K562 (cell line): ENCODE results near the gene SCN5A. TPM values are rescaled to one million over a fixed set of nuclear protein-coding genes. Genes with fewer than 3 reads are reported as not detected.

Experiments
- ATAC-seq: fragments of 200-7000 bp; cut with Tn5 transposase; 3 replicates; pipeline ENCODE4 v1.9.1; 2020; ENCODE audit warnings: moderate library complexity
- BruUV-seq: library from RNA; stranded (reverse); fragments of 400-500 nt; replicated peaks from 2 replicates; lab custom pipeline; 2021; lab: Mats Ljungman, UMichigan
- CTCF ChIA-PET: fragments of 300-600 bp; formaldehyde crosslinking; extraction: SDS; loops from one replicate; lab custom pipeline; 2021; ENCODE audit warnings: low intra/inter-chr PET ratio; lab: Yijun Ruan, JAX
- POLR2A ChIA-PET: fragments of 300-600, 350-650 bp; sonication (Branson Sonifier 250); formaldehyde crosslinking; extraction: SDS; loops from one replicate; lab custom pipeline; 2021; ENCODE audit warnings: antibody characterized with exemption, inconsistent platforms; lab: Yijun Ruan, JAX
- DNase-seq, 4 experiments: peaks; one replicate each; pipeline versions ENCODE4 v3.0.0 to v3.0.0-alpha.2; 2011 to 2018; ENCODE audit warnings: low spot score in 3 of 4, mixed read lengths in 3 of 4; ENCODE audit errors: extremely low read depth in 1 of 4
- FAIRE-seq: peaks from 2 replicates; lab custom pipeline; 2011; peaks lifted over from hg19 to GRCh38; lab: Jason Lieb, UNC
- H2AFZ ChIP-seq: 2 replicates; pipeline ENCODE4 v1.6.0; 2011; ENCODE audit warnings: low read depth, low read length, control low read depth, inconsistent platforms
- H3K27ac ChIP-seq: fragments of 200-600 bp; 3 replicates; pipeline ENCODE4 v1.8.0; 2011; ENCODE audit warnings: low read depth, mild to moderate bottlenecking, control low read depth, inconsistent platforms, low read length, moderate library complexity, mixed read lengths; ENCODE audit errors: extremely low read depth
- H3K27me3 ChIP-seq, 2 experiments: fragments of 300-600 bp in 1 of 2; 2 replicates in 1 of 2; 3 replicates in 1 of 2; pipeline versions ENCODE4 v1.6.0 to v1.8.0; 2011; ENCODE audit warnings: inconsistent platforms in 2 of 2, low read length in 2 of 2, mild to moderate bottlenecking in 1 of 2, mixed read lengths in 1 of 2, moderate library complexity in 1 of 2; ENCODE audit not compliant: control insufficient read depth in 2 of 2, insufficient read depth in 2 of 2
- H3K36me3 ChIP-seq: fragments of 300-600 bp; 3 replicates; pipeline ENCODE4 v1.8.0; 2011; ENCODE audit warnings: mild to moderate bottlenecking, low read length, inconsistent platforms; ENCODE audit not compliant: control insufficient read depth, insufficient read depth
- H3K4me1 ChIP-seq, 2 experiments: fragments of 200-600 bp in 1 of 2; replicated peaks in 1 of 2; 2 replicates in 1 of 2; 3 replicates in 1 of 2; pipeline versions ENCODE4 v1.5.1 to v1.8.0; 2011; ENCODE audit warnings: inconsistent platforms in 2 of 2, low read length in 2 of 2, mild to moderate bottlenecking in 1 of 2, mixed read lengths in 1 of 2, moderate library complexity in 1 of 2; ENCODE audit not compliant: control insufficient read depth in 2 of 2, insufficient read depth in 2 of 2
- H3K4me2 ChIP-seq: 2 replicates; pipeline ENCODE4 v1.6.1; 2011; ENCODE audit warnings: low read length, control low read depth, inconsistent platforms, mixed read lengths; ENCODE audit not compliant: insufficient read depth
- H3K4me3 ChIP-seq: fragments of 200-600 bp; sonication (generic), shearing (Covaris generic); 2 replicates; pipeline ENCODE4 v1.5.1; 2016; ENCODE audit warnings: control low read depth, inconsistent platforms
- H3K79me2 ChIP-seq: fragments of 200-600 bp; 3 replicates; pipeline ENCODE4 v1.8.0; 2011; ENCODE audit warnings: low read length, inconsistent platforms; ENCODE audit not compliant: control insufficient read depth, insufficient read depth
- H3K9ac ChIP-seq, 2 experiments: 2 replicates each; pipeline versions ENCODE4 v1.6.0 to v1.6.1; 2011; ENCODE audit warnings: low read depth in 2 of 2, low read length in 2 of 2, control low read depth in 1 of 2, inconsistent platforms in 1 of 2, mild to moderate bottlenecking in 1 of 2, mixed read lengths in 1 of 2; ENCODE audit not compliant: insufficient read depth in 1 of 2
- H3K9me1 ChIP-seq: one replicate; pipeline ENCODE4 v1.6.0; 2011; ENCODE audit warnings: inconsistent platforms, mild to moderate bottlenecking, low read length, moderate library complexity; ENCODE audit not compliant: control insufficient read depth, insufficient read depth
- H3K9me3 ChIP-seq: replicated peaks from 2 replicates; pipeline ENCODE4 v1.5.1; 2011; ENCODE audit warnings: low read depth, low read length, inconsistent platforms; ENCODE audit not compliant: control insufficient read depth, insufficient read depth
- H4K20me1 ChIP-seq: replicated peaks from 2 replicates; pipeline ENCODE4 v1.6.1; 2011; ENCODE audit warnings: low read length, inconsistent platforms, mixed read lengths; ENCODE audit not compliant: control insufficient read depth, insufficient read depth
- ARID1B ChIP-seq: fragments of 450-650 bp; IDR thresholded peaks from 2 replicates; pipeline ENCODE4 v1.6.1; 2016; ENCODE audit warnings: antibody characterized with exemption, mild to moderate bottlenecking, inconsistent platforms
- CBFA2T3 ChIP-seq: fragments of 450-650 bp; IDR thresholded peaks from 2 replicates; pipeline ENCODE4 v1.6.1; 2017
- FOXA3 ChIP-seq, 2 experiments: fragments of 450-650 bp in 1 of 2; sonication (generic) in 1 of 2; formaldehyde crosslinking; IDR thresholded peaks in 1 of 2; conservative IDR thresholded peaks in 1 of 2; 2 replicates each; pipeline versions ENCODE4 v1.4.0 to v1.8.0; 2020 to 2022; ENCODE audit warnings: mild to moderate bottlenecking in 2 of 2, missing genetic modification reagents in 1 of 2
- FOXK2 ChIP-seq, 2 experiments: fragments of 450-650 bp; IDR thresholded peaks in 1 of 2; conservative IDR thresholded peaks in 1 of 2; 2 replicates each; pipeline ENCODE4 v1.6.1; 2016; ENCODE audit warnings: low read depth in 2 of 2, mild to moderate bottlenecking in 1 of 2
- POLR2G ChIP-seq: fragments of 200-400 bp; formaldehyde crosslinking; IDR thresholded peaks from 2 replicates; pipeline ENCODE4 v1.6.1; 2017; ENCODE audit warnings: low read depth, mild to moderate bottlenecking, antibody characterized with exemption, low read length, moderate library complexity
- TCF3 ChIP-seq: sonication (generic); formaldehyde crosslinking; IDR thresholded peaks from 2 replicates; pipeline ENCODE4 v1.4.0; 2020; ENCODE audit warnings: mild to moderate bottlenecking, missing genetic modification reagents
- WGBS: fragments of 100-300 bp; shearing (Covaris generic); methylation state at CpG from one replicate; pipeline ENCODE4 v1.1.6; 2016; ENCODE audit warnings: low coverage, mixed read lengths; ENCODE audit not compliant: insufficient coverage; ENCODE audit errors: missing lambda C conversion rate; 5-methylcytosine and 5-hydroxymethylcytosine counted together
- in situ Hi-C: fragments of 300-500 bp; cut with MboI; formaldehyde crosslinking; loops from 4 replicates; pipeline ENCODE4 v1.15.0; 2018; ENCODE audit warnings: inconsistent platforms, mixed read lengths
- intact Hi-C: fragments of 100-400 bp; cut with micrococcal nuclease; formaldehyde crosslinking; loops from 2 replicates; pipeline ENCODE4 v1.14.2; 2022
- polyA plus RNA-seq, 8 experiments: library from polyadenylated mRNA; depleted of rRNA in 4 of 8; stranded (reverse) in 5 of 8; unstranded in 3 of 8; fragments of >200 nt; fragmentation: Nextera tagmentation in 2 of 8; fragmentation: Illumina TruSeq in 1 of 8; extraction: Ambion mirVana in 2 of 8; extraction: Trizol in 1 of 8; gene quantifications; 2 replicates each; pipeline versions ENCODE4 v1.2.1 to v1.2.3, GENCODE V29; 2011 to 2014; ENCODE audit warnings: inconsistent platforms in 1 of 8, missing spikeins in 1 of 8
- total RNA-seq, 7 experiments: library from RNA; depleted of rRNA in 6 of 7; stranded (reverse); fragments of >200 nt in 6 of 7; fragmentation: Illumina TruSeq in 2 of 7; extraction: Trizol in 2 of 7; gene quantifications; 2 replicates each; pipeline versions ENCODE4 v1.2.1 to v1.2.3, GENCODE V29; 2011 to 2021; ENCODE audit warnings: low replicate concordance in 1 of 7

SCN5A gene
- total and polyA plus RNA-seq, 9 of the 15 experiments (the other 6 are each of a cell fraction or from before 2014, with no cell fraction given): 0.07 to 1.4 (median 0.21) TPM; not detected in 2

DNA sequence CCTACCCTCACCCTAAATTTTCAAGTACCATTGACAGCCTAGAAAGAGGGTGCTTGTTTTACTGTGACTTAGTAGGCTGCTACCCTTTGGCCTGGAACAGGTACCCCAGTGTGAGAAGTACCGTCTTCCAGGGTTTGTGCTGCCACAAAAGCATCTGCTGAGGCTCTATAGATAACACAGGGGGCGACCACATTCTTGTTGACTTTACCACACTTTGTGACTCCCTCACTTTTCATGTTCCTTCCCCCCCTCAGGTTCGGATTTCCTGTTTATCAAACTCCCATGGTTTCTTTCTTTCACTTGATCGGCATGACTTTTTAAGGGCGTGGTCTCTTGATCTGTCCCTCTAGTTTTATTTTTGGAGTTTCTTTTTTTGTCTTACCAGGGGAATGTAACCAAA, 129.8 kb downstream of the SCN5A start:
- no peak overlapping the region for H2AFZ ChIP-seq
- ATAC-seq (peak; percentile 55), FAIRE-seq (peak; percentile 46), DNase-seq (peak in 2 of 4 experiments; percentile 38 to 51)
- no peaks in the 10 kb centered on the region for H3K4me1 ChIP-seq
- H3K9me1 ChIP-seq: no peaks in the 10 kb centered on the region
- no peaks in the 10 kb centered on the region for H4K20me1 ChIP-seq
- POLR2A ChIA-PET: interaction anchor here (0.7 to 1.1 kb wide), 3 partner anchors 9 to 711 kb away, joined by 3 to 4 read pairs (median 3); partner anchors contain the start of gene EXOG
- no peaks in the 10 kb centered on the region for H3K27me3 ChIP-seq
- in situ Hi-C loops: loop anchor here (10.0 kb wide), 1 partner anchor 135 kb away; no protein-coding TSS in a partner anchor
- no peak overlapping the region for H3K4me2 ChIP-seq
- peak overlapping the region in 1 of 2 experiments; percentile 10; a peak in 1 of 4 replicates for H3K9ac ChIP-seq
- no peak overlapping the region for H3K27ac ChIP-seq
- WGBS: 21% methylated on average over 5 of the region's 5 CpGs
- BruUV-seq: no TSS peak
- no peak overlapping the region for H3K4me3 ChIP-seq
- intact Hi-C loops: loop anchor here (5.0 to 10.0 kb wide), 2 partner anchors 323 to 485 kb away; no protein-coding TSS in a partner anchor
- no peaks in the 10 kb centered on the region for H3K9me3 ChIP-seq
- CTCF ChIA-PET: interaction anchor here (1.1 to 4.3 kb wide), 3 partner anchors 20 to 511 kb away, joined by 3 to 26 read pairs (median 4); no protein-coding TSS in a partner anchor
- H3K79me2 ChIP-seq: no peaks in the 10 kb centered on the region
- peaks cover 9% of the 10 kb centered on the region; the same call in 2 of the 3 replicates for H3K36me3 ChIP-seq
- TF ChIP-seq ARID1B (0 out of 2 replicates have a peak, but pooled peaks have one; percentile 35), CBFA2T3 (peak; percentile 53), POLR2G (no peak), FOXA3 (CRISPR knock-in tag; conservative IDR thresholded peaks at IDR 0.05 in 1 of 2, IDR thresholded peaks at IDR 0.05 in 1 of 2) (peak; percentile 95 to 97), FOXK2 (conservative IDR thresholded peaks at IDR 0.05 in 1 of 2, IDR thresholded peaks at IDR 0.05 in 1 of 2; ENCODE audit: low read depth in 2 of 2) (peak in 1 of 2 experiments; percentile 34; a peak in 2 of 4 replicates), TCF3 (CRISPR knock-in tag) (peak; percentile 56; the same call in 1 of the 2 replicates)
